CD4-positive, alpha-beta T cell (primary cell): ENCODE measurements around the gene DUS3L. TPM values are rescaled to one million over a fixed set of nuclear protein-coding genes. Genes with fewer than 3 reads are reported as not detected.

Experiments used
- ATAC-seq: fragments of 200-7000 bp; cut with Tn5 transposase; one replicate; pipeline ENCODE4 v1.10.0; 2022; ENCODE audit warnings: mild to moderate bottlenecking; ENCODE audit not compliant: poor library complexity
- CTCF ChIA-PET: fragments of 350-600 bp; sonication (Branson Sonifier 250); formaldehyde crosslinking; loops from one replicate; lab custom pipeline; 2021; ENCODE audit warnings: antibody characterized with exemption, inconsistent platforms; lab: Charles Lee
- POLR2A ChIA-PET: fragments of 350-600 bp; sonication (Branson Sonifier 250); formaldehyde crosslinking; loops from one replicate; lab custom pipeline; 2021; ENCODE audit warnings: antibody characterized with exemption, inconsistent platforms; lab: Charles Lee
- DNase-seq, 14 experiments: peaks; one replicate each; pipeline ENCODE4 v3.0.0-alpha.2; 2013 to 2020; ENCODE audit warnings: mixed read lengths in 2 of 14
- H3K27ac ChIP-seq, 2 donors: one replicate each; pipeline versions ENCODE4 v1.5.1 to v1.7.0; 2013; ENCODE audit warnings: low read length in 2 of 2, low read depth in 1 of 2, mild to moderate bottlenecking in 1 of 2
- H3K27me3 ChIP-seq, 2 experiments: 1 replicate in 1 of 2; 2 replicates in 1 of 2; pipeline versions ENCODE4 v1.6.1 to v1.7.0; 2013; ENCODE audit warnings: low read length in 2 of 2, control low read depth in 1 of 2, mild to moderate bottlenecking in 1 of 2, moderate library complexity in 1 of 2; ENCODE audit not compliant: insufficient read depth in 2 of 2, control insufficient read depth in 1 of 2
- H3K36me3 ChIP-seq: one replicate; pipeline ENCODE4 v1.6.1; 2013; ENCODE audit warnings: low read length, control low read depth; ENCODE audit not compliant: insufficient read depth
- H3K4me1 ChIP-seq: one replicate; pipeline ENCODE4 v1.6.1; 2013; ENCODE audit warnings: low read length, control low read depth; ENCODE audit not compliant: insufficient read depth
- H3K4me3 ChIP-seq: one replicate; pipeline ENCODE4 v1.5.1; 2013; ENCODE audit warnings: mild to moderate bottlenecking, low read length, moderate library complexity
- H3K9me3 ChIP-seq, 2 experiments: 1 replicate in 1 of 2; 2 replicates in 1 of 2; pipeline versions ENCODE4 v1.6.1 to v1.7.0; 2013; ENCODE audit warnings: low read length in 2 of 2, mild to moderate bottlenecking in 2 of 2, control low read depth in 1 of 2, moderate library complexity in 1 of 2; ENCODE audit not compliant: control insufficient read depth in 1 of 2, insufficient read depth in 1 of 2
- H3K27ac Mint-ChIP-seq: one replicate; pipeline ENCODE4 v1.8.0; 2020; ENCODE audit warnings: mixed read lengths
- H3K27me3 Mint-ChIP-seq: one replicate; pipeline ENCODE4 v1.8.0; 2021; ENCODE audit warnings: mixed read lengths
- H3K36me3 Mint-ChIP-seq: one replicate; pipeline ENCODE4 v1.8.0; 2021; ENCODE audit warnings: low read depth, mixed read lengths
- H3K4me1 Mint-ChIP-seq: one replicate; pipeline ENCODE4 v1.8.0; 2021; ENCODE audit warnings: low read depth, mixed read lengths
- H3K4me3 Mint-ChIP-seq: one replicate; pipeline ENCODE4 v1.8.0; 2020; ENCODE audit warnings: mild to moderate bottlenecking, mixed read lengths
- H3K9me3 Mint-ChIP-seq: one replicate; pipeline ENCODE4 v1.8.0; 2020; ENCODE audit warnings: mixed read lengths
- CTCF ChIP-seq: fragments of 200-600 bp; IDR thresholded peaks from one replicate; pipeline ENCODE4 v1.8.0; 2022; ENCODE audit warnings: antibody characterized with exemption, mild to moderate bottlenecking
- intact Hi-C, 2 experiments: fragments of 100-400 bp; cut with DNase I in 1 of 2; cut with micrococcal nuclease in 1 of 2; formaldehyde crosslinking; loops; one replicate each; pipeline versions ENCODE4 v1.15.1 to v1.9.0; 2023 to 2025; cut with DNase I, micrococcal nuclease
- total RNA-seq, 174 experiments: library from RNA in 2 of 174; stranded (reverse) in 2 of 174; gene quantifications; one replicate each; pipeline ENCODE4 v1.2.3 and lab custom pipeline; 2021 to 2026

DUS3L gene
- total RNA-seq, 2 experiments from 2014 or later = 150 to 170 TPM

- no peaks in the 10 kb centered on the region for H3K36me3 Mint-ChIP-seq
- ATAC-seq (no peak), DNase-seq (no peak)
- Histone ChIP-seq H3K4me3 (no peak overlapping the region), H3K4me1 (no peaks in the 10 kb centered on the region), H3K27me3 (peaks cover 0 to under 1% of the 10 kb centered on the region in 2 experiments), H3K36me3 (no peaks in the 10 kb centered on the region), H3K27ac (no peak overlapping the region), H3K9me3 (peaks cover 0 to 6% of the 10 kb centered on the region in 2 experiments)
- no peak overlapping the region for H3K4me3 Mint-ChIP-seq
- no peaks in the 10 kb centered on the region for H3K9me3 Mint-ChIP-seq
- no peak for TF ChIP-seq CTCF
- ChIA-PET POLR2A (no interaction called here), CTCF (interaction anchor here (0.6 kb wide), 1 partner anchor 1174 kb away, joined by 3 read pairs; no protein-coding TSS in a partner anchor)
- H3K27me3 Mint-ChIP-seq = no peaks in the 10 kb centered on the region
- intact Hi-C loops = loop anchor here in 1 of 2 experiments (10.0 kb wide), 1 partner anchor 246 kb away; no protein-coding TSS in a partner anchor
- H3K4me1 Mint-ChIP-seq = no peaks in the 10 kb centered on the region
- no peak overlapping the region for H3K27ac Mint-ChIP-seq
Measured at GRCh38 chr19:5778402-5778801, 12.6 kb downstream of the DUS3L start.

DNA sequence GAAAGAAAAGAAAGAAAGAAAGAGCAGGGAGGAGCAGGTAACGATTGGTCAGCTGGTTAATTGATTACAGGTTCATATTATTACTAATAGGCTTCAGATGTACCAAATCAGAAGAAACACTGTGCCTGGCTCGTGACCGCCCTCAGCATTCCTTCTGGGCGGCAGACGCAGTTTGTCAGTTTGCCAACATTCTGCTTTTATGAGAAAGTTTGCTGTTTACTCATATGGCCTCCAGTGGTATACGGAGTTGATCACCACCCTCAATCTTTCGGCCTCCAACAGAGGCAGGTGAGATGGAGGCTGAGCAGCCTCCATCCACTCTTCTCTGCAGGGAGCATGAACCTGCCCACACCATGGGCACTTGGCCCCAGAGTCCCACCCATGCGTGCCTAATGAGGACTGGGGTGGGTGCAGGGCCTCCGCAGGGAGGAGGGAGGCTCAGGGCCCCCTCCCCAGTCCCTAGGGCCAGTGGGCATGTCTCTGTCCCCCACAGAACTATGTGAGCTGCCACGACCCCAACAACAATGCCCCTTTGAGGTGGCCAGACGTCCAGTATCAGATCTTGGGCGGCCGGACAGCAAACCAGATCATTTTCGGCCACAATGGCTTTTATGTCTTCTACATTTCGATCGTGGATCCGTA, 15.2 kb downstream of the DUS3L start:
- intact Hi-C loops = loop anchor here in 1 of 2 experiments (10.0 kb wide), 1 partner anchor 249 kb away; no protein-coding TSS in a partner anchor

DNA sequence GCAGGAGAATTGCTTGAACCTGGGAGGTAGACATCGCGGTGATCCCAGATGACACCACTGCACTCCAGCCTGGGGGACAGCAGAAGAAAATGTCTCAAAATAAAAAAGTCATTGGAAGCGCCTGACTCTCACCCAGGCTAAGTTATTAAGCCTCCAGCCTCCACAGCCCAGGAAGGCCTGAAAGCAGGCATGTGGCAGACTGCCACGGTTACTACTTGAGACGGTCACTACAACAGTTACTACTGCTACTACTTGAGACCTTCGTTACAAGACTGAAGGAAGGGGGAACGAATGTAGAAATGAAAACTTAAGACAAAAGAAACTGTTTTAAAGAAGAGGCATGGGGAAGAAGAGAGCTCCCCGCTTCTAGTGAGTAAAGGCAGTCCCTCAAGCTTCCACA, 16.0 kb downstream of the DUS3L start:
- H3K27me3 Mint-ChIP-seq = no peaks in the 10 kb centered on the region
- intact Hi-C loops = loop anchor here in 1 of 2 experiments (10.0 kb wide), 1 partner anchor 250 kb away; no protein-coding TSS in a partner anchor

More for the DNA sequence above, 15.2 kb downstream of the DUS3L start:
- H3K9me3 Mint-ChIP-seq = no peaks in the 10 kb centered on the region
- H3K4me1 Mint-ChIP-seq = no peaks in the 10 kb centered on the region
- no peak overlapping the region for H3K27ac Mint-ChIP-seq
- Histone ChIP-seq H3K27ac (no peak overlapping the region), H3K27me3 (peaks cover 3% of the 10 kb centered on the region in 2 experiments), H3K9me3 (no peaks in the 10 kb centered on the region), H3K4me1 (no peaks in the 10 kb centered on the region), H3K4me3 (no peak overlapping the region), H3K36me3 (no peaks in the 10 kb centered on the region)
- CTCF ChIA-PET = no interaction called here
- ATAC-seq (no peak), DNase-seq (no peak)
- H3K36me3 Mint-ChIP-seq = no peaks in the 10 kb centered on the region
- H3K4me3 Mint-ChIP-seq = no peak overlapping the region
- no peak for TF ChIP-seq CTCF
- H3K27me3 Mint-ChIP-seq = no peaks in the 10 kb centered on the region
- POLR2A ChIA-PET = no interaction called here

More for the DNA sequence above, 16.0 kb downstream of the DUS3L start:
- Histone ChIP-seq H3K27me3 (peaks cover 3% of the 10 kb centered on the region in 2 experiments), H3K36me3 (no peaks in the 10 kb centered on the region), H3K27ac (no peak overlapping the region), H3K4me1 (no peaks in the 10 kb centered on the region), H3K4me3 (no peak overlapping the region), H3K9me3 (no peaks in the 10 kb centered on the region)
- ChIA-PET CTCF (no interaction called here), POLR2A (no interaction called here)
- DNase-seq = no peak
- Mint-ChIP-seq H3K9me3 (no peaks in the 10 kb centered on the region), H3K36me3 (no peaks in the 10 kb centered on the region), H3K4me3 (no peak overlapping the region), H3K4me1 (no peaks in the 10 kb centered on the region), H3K27ac (no peak overlapping the region)
- no peak for TF ChIP-seq CTCF
- no peak for ATAC-seq
